WTC11 (cell line): ENCODE measurements around the gene FPR1. TPM values are rescaled to one million over a fixed set of nuclear protein-coding genes. Genes with fewer than 3 reads are reported as not detected.

Experiments used
- ATAC-seq: fragments of 200-7000 bp; cut with Tn5 transposase; 2 replicates; pipeline ENCODE4 v1.10.0; 2021; ENCODE audit warnings: mild to moderate bottlenecking, moderate library complexity
- CTCF ChIA-PET: fragments of 300-600 bp; sonication (Branson Sonifier 250); formaldehyde crosslinking; loops from one replicate; lab custom pipeline; 2021; ENCODE audit warnings: antibody characterized with exemption; lab: Charles Lee
- POLR2A ChIA-PET: fragments of 350-600 bp; sonication (Branson Sonifier 250); formaldehyde crosslinking; loops from one replicate; lab custom pipeline; 2021; ENCODE audit warnings: antibody characterized with exemption; lab: Charles Lee
- DNase-seq: peaks from one replicate; pipeline ENCODE4 v3.0.0; 2021; ENCODE audit warnings: low spot score
- H3K27ac Mint-ChIP-seq: 2 replicates; pipeline ENCODE4 v1.8.0; 2021; ENCODE audit warnings: mixed read lengths
- H3K27me3 Mint-ChIP-seq: 2 replicates; pipeline ENCODE4 v1.8.0; 2021; ENCODE audit warnings: low read depth, mild to moderate bottlenecking, moderate library complexity, mixed read lengths
- H3K36me3 Mint-ChIP-seq: 2 replicates; pipeline ENCODE4 v1.8.0; 2021; ENCODE audit warnings: mixed read lengths
- H3K4me1 Mint-ChIP-seq: 2 replicates; pipeline ENCODE4 v1.8.0; 2022; ENCODE audit warnings: mixed read lengths
- H3K4me3 Mint-ChIP-seq: 2 replicates; pipeline ENCODE4 v1.8.0; 2021; ENCODE audit warnings: mild to moderate bottlenecking, moderate library complexity, mixed read lengths
- H3K9me3 Mint-ChIP-seq: 2 replicates; pipeline ENCODE4 v1.8.0; 2021; ENCODE audit warnings: mixed read lengths
- AFF4 ChIP-seq: sonication (generic); formaldehyde crosslinking; IDR thresholded peaks from 2 replicates; pipeline ENCODE4 v1.8.1; 2023; ENCODE audit warnings: mild to moderate bottlenecking, missing genetic modification reagents, borderline replicate concordance
- CBFB ChIP-seq: sonication (generic); formaldehyde crosslinking; IDR thresholded peaks from 2 replicates; pipeline ENCODE4 v1.8.1; 2022; ENCODE audit warnings: mild to moderate bottlenecking, low read depth, missing genetic modification reagents
- CDX4 ChIP-seq: fragments of 250-450 bp; sonication (Bioruptor Pico); IDR thresholded peaks from 2 replicates; pipeline ENCODE4 v1.9.0; 2021; ENCODE audit warnings: moderate library complexity, mild to moderate bottlenecking, inconsistent platforms, borderline replicate concordance
- ETV6 ChIP-seq: sonication (generic); formaldehyde crosslinking; IDR thresholded peaks from 2 replicates; pipeline ENCODE4 v1.8.1; 2022; ENCODE audit warnings: mild to moderate bottlenecking, missing genetic modification reagents
- GABPB1 ChIP-seq: sonication (generic); formaldehyde crosslinking; IDR thresholded peaks from 2 replicates; pipeline ENCODE4 v1.8.1; 2023; ENCODE audit warnings: mild to moderate bottlenecking, missing genetic modification reagents
- HMGXB4 ChIP-seq: sonication (generic); formaldehyde crosslinking; IDR thresholded peaks from 2 replicates; pipeline ENCODE4 v1.8.1; 2023; ENCODE audit warnings: mild to moderate bottlenecking, moderate library complexity, missing genetic modification reagents
- MAX ChIP-seq: sonication (generic); formaldehyde crosslinking; IDR thresholded peaks from 2 replicates; pipeline ENCODE4 v1.8.0; 2022; ENCODE audit warnings: mild to moderate bottlenecking, missing genetic modification reagents
- NFYB ChIP-seq: sonication (generic); formaldehyde crosslinking; conservative IDR thresholded peaks from 2 replicates; pipeline ENCODE4 v1.8.0; 2022; ENCODE audit warnings: low read depth, missing genetic modification reagents
- NR1H2 ChIP-seq: sonication (generic); formaldehyde crosslinking; IDR thresholded peaks from 2 replicates; pipeline ENCODE4 v1.9.0; 2021; ENCODE audit warnings: mild to moderate bottlenecking, moderate library complexity, missing genetic modification reagents
- PRRX2 ChIP-seq: fragments of 250-450 bp; sonication (Bioruptor Pico); IDR thresholded peaks from 2 replicates; pipeline ENCODE4 v1.8.0; 2021; ENCODE audit warnings: mild to moderate bottlenecking
- SP1 ChIP-seq: sonication (generic); formaldehyde crosslinking; conservative IDR thresholded peaks from 2 replicates; pipeline ENCODE4 v1.8.1; 2022; ENCODE audit warnings: missing genetic modification reagents
- ZBTB43 ChIP-seq: sonication (generic); formaldehyde crosslinking; IDR thresholded peaks from 2 replicates; pipeline ENCODE4 v1.8.1; 2023; ENCODE audit warnings: mild to moderate bottlenecking, missing genetic modification reagents
- ZNF121 ChIP-seq: sonication (generic); formaldehyde crosslinking; IDR thresholded peaks from 2 replicates; pipeline ENCODE4 v1.8.0; 2023; ENCODE audit warnings: missing genetic modification reagents
- ZNF232 ChIP-seq: sonication (generic); formaldehyde crosslinking; IDR thresholded peaks from 2 replicates; pipeline ENCODE4 v1.8.0; 2022; ENCODE audit warnings: mild to moderate bottlenecking, missing genetic modification reagents
- ZNF671 ChIP-seq: fragments of 250-450 bp; sonication (Bioruptor Pico); IDR thresholded peaks from 2 replicates; pipeline ENCODE4 v1.8.0; 2021; ENCODE audit warnings: mild to moderate bottlenecking
- ZSCAN18 ChIP-seq: fragments of 250-450 bp; sonication (Bioruptor Pico); IDR thresholded peaks from 2 replicates; pipeline ENCODE4 v2.1.2; 2022; ENCODE audit warnings: mild to moderate bottlenecking, moderate library complexity
- total RNA-seq: library from RNA; stranded (reverse); gene quantifications from 3 replicates; pipeline ENCODE4 v1.2.3, GENCODE V29; 2021
- TF ChIP-seq, protein P1 (sequence below): fragments of 200-600 bp; IDR thresholded peaks from 2 replicates; pipeline ENCODE4 v1.8.0; 2022; ENCODE audit warnings: antibody characterized with exemption

Gene FPR1
- total RNA-seq, 1 experiment from 2014 or later = 0.72 TPM

- no peak for ATAC-seq
- H3K9me3 Mint-ChIP-seq = peaks cover 4% of the 10 kb centered on the region; the same call in 1 of the 2 replicates
- H3K4me3 Mint-ChIP-seq = no peak overlapping the region
- H3K27ac Mint-ChIP-seq = no peak overlapping the region
- POLR2A ChIA-PET = no interaction called here
- H3K4me1 Mint-ChIP-seq = peaks cover 4% of the 10 kb centered on the region
- no peak for DNase-seq
- H3K36me3 Mint-ChIP-seq = no peaks in the 10 kb centered on the region
- CTCF ChIA-PET = no interaction called here
- peaks cover 24% of the 10 kb centered on the region for H3K27me3 Mint-ChIP-seq
- no peak for TF ChIP-seq HMGXB4 (CRISPR knock-in tag)
- TF ChIP-seq CBFB (CRISPR knock-in tag) = no peak
- TF ChIP-seq ZNF671 (CRISPR knock-in tag) = no peak
- no peak for TF ChIP-seq ZNF232 (CRISPR knock-in tag)
- no peak for TF ChIP-seq GABPB1 (CRISPR knock-in tag)
- TF ChIP-seq CDX4 (CRISPR knock-in tag) = no peak
- TF ChIP-seq SP1 = no peak
- TF ChIP-seq MAX (CRISPR knock-in tag) = no peak
- TF ChIP-seq ZSCAN18 (CRISPR knock-in tag) = no peak
- TF ChIP-seq ZBTB43 (CRISPR knock-in tag) = no peak
- no peak for TF ChIP-seq ZNF121
- TF ChIP-seq ETV6 (CRISPR knock-in tag) = no peak
- TF ChIP-seq NR1H2 (CRISPR knock-in tag) = no peak
- no peak for TF ChIP-seq AFF4 (CRISPR knock-in tag)
- no peak for TF ChIP-seq PRRX2 (CRISPR knock-in tag)
- TF ChIP-seq NFYB (CRISPR knock-in tag) = no peak
- TF ChIP-seq, protein P1, sequence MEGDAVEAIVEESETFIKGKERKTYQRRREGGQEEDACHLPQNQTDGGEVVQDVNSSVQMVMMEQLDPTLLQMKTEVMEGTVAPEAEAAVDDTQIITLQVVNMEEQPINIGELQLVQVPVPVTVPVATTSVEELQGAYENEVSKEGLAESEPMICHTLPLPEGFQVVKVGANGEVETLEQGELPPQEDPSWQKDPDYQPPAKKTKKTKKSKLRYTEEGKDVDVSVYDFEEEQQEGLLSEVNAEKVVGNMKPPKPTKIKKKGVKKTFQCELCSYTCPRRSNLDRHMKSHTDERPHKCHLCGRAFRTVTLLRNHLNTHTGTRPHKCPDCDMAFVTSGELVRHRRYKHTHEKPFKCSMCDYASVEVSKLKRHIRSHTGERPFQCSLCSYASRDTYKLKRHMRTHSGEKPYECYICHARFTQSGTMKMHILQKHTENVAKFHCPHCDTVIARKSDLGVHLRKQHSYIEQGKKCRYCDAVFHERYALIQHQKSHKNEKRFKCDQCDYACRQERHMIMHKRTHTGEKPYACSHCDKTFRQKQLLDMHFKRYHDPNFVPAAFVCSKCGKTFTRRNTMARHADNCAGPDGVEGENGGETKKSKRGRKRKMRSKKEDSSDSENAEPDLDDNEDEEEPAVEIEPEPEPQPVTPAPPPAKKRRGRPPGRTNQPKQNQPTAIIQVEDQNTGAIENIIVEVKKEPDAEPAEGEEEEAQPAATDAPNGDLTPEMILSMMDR = no peak
Observed at GRCh38 chr19:51771376-51772130, 19.9 kb upstream of the FPR1 start.
